ENCODE data around the gene SHROOM3.

The SHROOM3 gene

DNA sequence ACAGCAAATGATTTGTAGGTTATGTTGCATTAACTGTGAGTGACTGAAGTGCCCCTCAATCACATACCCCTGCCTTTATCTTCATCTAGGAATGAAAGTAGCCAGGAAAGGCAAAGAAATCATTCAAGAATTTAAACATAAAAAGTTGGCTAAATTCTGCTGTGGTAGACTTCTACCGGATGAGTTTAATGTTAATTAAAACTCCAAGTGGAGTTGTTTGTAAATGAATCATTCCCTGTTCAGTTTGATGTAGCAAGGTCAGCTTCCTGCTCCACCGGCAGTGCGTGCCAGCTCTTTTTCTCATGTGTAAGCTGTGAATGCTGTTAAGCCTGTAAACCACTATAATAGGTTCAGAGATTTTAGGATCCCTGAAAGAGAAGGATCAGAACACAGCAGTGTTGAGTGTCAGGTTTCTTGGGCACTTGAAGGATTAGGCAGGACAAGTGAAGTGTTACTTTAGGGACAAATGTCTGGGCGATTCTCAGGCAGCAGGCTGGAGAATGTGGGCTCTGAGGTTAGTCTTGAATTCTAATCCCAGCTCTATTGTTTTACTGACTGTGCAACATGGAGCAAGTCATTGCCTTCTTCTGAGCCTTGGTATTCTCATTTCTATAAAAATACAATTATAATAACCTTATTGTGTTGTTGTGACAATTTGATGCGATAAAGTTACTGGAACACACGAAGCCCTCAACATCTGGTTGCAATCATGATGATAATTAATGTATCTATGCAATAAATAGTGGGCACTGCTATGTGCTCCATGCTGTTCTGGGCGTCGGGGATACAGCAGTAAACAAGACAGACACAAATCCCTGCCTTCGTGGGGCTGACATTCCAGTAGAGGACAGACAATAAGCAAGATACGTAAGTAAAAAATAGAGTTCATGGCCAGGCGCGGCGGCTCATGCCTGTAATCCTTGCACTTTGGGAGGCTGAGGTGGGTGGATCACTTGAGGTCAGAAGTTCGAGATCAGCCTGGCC lies 112.0 kb downstream of the SHROOM3 start:
- TF ChIP-seq FOXP2 (optimal IDR thresholded peaks at IDR 0.05; ENCODE audit: borderline replicate concordance, extremely low read depth, extremely low read length, insufficient read depth) (no peak), SIN3A (IDR thresholded peaks at IDR 0.05; ENCODE audit: borderline replicate concordance, insufficient read depth, low read length) (no peak), TAF1 (IDR thresholded peaks at IDR 0.05; ENCODE audit: borderline replicate concordance, insufficient read depth, low read length) (no peak), POLR2AphosphoS5 (IDR thresholded peaks at IDR 0.05; ENCODE audit: low read depth, low read length) (no peak), REST (IDR thresholded peaks at IDR 0.05; ENCODE audit: insufficient read depth in 1 of 2, low read depth in 2 of 2, low read length in 2 of 2) (no peak)

GRCh38 chr4:76548704-76549103 lies 113.7 kb downstream of the SHROOM3 start:
- TF ChIP-seq TAF1 (IDR thresholded peaks at IDR 0.05; ENCODE audit: borderline replicate concordance, insufficient read depth, low read length) (no peak), POLR2AphosphoS5 (IDR thresholded peaks at IDR 0.05; ENCODE audit: low read depth, low read length) (no peak), REST (IDR thresholded peaks at IDR 0.05; ENCODE audit: insufficient read depth in 1 of 2, low read depth in 2 of 2, low read length in 2 of 2) (no peak), FOXP2 (optimal IDR thresholded peaks at IDR 0.05; ENCODE audit: borderline replicate concordance, extremely low read depth, extremely low read length, insufficient read depth) (no peak), SIN3A (IDR thresholded peaks at IDR 0.05; ENCODE audit: borderline replicate concordance, insufficient read depth, low read length) (no peak)

DNA sequence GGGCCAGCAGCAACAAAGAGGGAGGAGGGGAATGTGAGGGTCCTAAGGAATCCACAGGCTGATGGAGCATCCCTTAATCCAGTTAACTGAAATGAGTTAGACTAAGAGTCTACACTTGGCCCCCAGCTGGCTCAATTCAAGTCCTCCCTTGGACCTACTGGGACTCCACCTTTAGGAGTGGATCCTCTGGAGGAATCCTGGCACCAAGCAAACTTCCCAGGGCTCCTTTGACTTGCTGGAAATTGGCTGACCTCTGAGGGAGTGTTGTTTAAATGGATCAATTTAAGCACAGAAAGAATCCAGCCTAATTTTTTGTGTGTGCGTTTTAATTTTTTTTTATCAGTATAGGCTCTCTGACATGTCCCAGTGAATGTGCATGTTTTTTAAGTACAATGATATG lies 114.7 kb downstream of the SHROOM3 start:
- no peak for TF ChIP-seq SIN3A (IDR thresholded peaks at IDR 0.05; ENCODE audit: borderline replicate concordance, insufficient read depth, low read length)

DNA sequence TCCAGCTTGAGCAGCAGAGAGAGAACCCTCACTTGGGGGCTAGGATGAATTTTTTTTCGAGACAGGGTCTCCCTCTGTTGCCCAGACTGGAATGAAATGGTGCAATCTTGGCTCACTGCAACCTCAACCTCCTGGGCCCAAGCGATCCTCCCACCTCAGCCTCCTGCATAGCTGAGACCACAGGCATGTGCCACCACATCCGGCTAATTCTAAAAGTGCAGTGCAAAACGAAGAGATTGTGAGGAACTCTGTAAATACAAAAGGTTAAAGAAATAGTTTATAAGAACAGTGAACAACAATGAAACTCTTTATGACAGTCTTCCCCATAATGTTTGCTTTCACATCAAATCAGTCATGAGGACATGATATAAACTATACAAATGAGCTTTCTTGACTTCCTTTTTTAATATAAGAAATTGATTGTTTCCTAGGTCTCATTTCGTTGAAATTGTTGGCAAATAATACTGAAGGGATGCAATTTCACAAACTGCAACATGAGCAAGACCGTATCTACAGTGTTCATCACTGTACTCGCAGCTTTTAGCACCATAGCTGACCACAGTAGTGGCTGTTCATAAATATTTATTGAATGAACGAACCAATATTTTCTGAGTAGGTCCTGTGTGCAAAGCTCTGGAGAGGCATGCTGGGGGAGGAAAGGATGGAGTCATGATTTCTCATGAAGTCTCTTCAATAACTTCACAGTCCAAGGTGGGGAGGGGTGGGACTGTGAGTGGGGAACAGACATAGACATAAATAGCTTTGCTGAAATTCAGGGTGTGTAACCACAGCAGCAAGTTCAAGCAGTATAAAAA lies 116.1 kb downstream of the SHROOM3 start:
- TF ChIP-seq REST (IDR thresholded peaks at IDR 0.05; ENCODE audit: insufficient read depth in 1 of 2, low read depth in 2 of 2, low read length in 2 of 2) (no peak), FOXP2 (optimal IDR thresholded peaks at IDR 0.05; ENCODE audit: borderline replicate concordance, extremely low read depth, extremely low read length, insufficient read depth) (no peak), TAF1 (IDR thresholded peaks at IDR 0.05; ENCODE audit: borderline replicate concordance, insufficient read depth, low read length) (no peak), SIN3A (IDR thresholded peaks at IDR 0.05; ENCODE audit: borderline replicate concordance, insufficient read depth, low read length) (no peak), POLR2AphosphoS5 (IDR thresholded peaks at IDR 0.05; ENCODE audit: low read depth, low read length) (no peak)

DNA sequence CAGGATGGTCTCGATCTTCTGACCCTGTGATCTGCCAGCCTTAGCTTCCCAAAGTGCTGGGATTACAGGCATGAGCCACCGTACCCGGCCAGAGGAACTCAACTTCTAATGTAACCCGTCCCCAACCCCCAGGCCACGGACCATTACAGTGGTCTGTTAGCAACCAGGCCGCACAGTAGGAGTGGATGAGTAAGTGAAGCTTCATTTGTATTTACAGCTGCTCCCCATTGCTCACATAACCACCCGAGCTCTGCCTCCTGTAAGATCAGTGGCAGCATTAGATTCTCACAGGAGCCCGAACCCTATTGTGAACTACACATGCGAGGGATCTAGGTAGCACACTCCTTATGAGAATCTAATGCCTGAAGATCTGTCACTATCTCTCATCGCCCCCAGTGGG lies 119.6 kb downstream of the SHROOM3 start:
- TF ChIP-seq POLR2AphosphoS5 (IDR thresholded peaks at IDR 0.05; ENCODE audit: low read depth, low read length) (no peak), REST (IDR thresholded peaks at IDR 0.05; ENCODE audit: insufficient read depth in 1 of 2, low read depth in 2 of 2, low read length in 2 of 2) (no peak), FOXP2 (optimal IDR thresholded peaks at IDR 0.05; ENCODE audit: borderline replicate concordance, extremely low read depth, extremely low read length, insufficient read depth) (no peak), SIN3A (IDR thresholded peaks at IDR 0.05; ENCODE audit: borderline replicate concordance, insufficient read depth, low read length) (no peak), TAF1 (IDR thresholded peaks at IDR 0.05; ENCODE audit: borderline replicate concordance, insufficient read depth, low read length) (no peak)

All from PFSK-1 (cell line).